Trophoblast cell (in vitro differentiated cells and primary cell): Measurements from ENCODE around the gene XCL2.

Experiments used
- DNase-seq, 2 donors: peaks; one replicate each; pipeline ENCODE4 v3.0.0-alpha.2; 2016
- H2AFZ ChIP-seq: 2 replicates; pipeline ENCODE4 v1.6.1; 2013; ENCODE audit warnings: low read length, moderate library complexity, mild to moderate bottlenecking; ENCODE audit not compliant: insufficient read depth, poor library complexity
- H2AK5ac ChIP-seq: 2 replicates; pipeline ENCODE4 v1.6.1; 2013; ENCODE audit warnings: mild to moderate bottlenecking, low read length
- H2BK120ac ChIP-seq: 2 replicates; pipeline ENCODE4 v1.6.1; 2013; ENCODE audit warnings: low read length, mild to moderate bottlenecking, moderate library complexity; ENCODE audit not compliant: insufficient read depth, poor library complexity
- H2BK12ac ChIP-seq: 2 replicates; pipeline ENCODE4 v1.6.1; 2013; ENCODE audit warnings: mild to moderate bottlenecking, low read length, moderate library complexity
- H2BK5ac ChIP-seq: 2 replicates; pipeline ENCODE4 v1.6.1; 2013; ENCODE audit warnings: low read length, low read depth, moderate library complexity, mild to moderate bottlenecking; ENCODE audit not compliant: poor library complexity
- H3K14ac ChIP-seq: 2 replicates; pipeline ENCODE4 v1.6.1; 2013; ENCODE audit warnings: mild to moderate bottlenecking, low read length
- H3K18ac ChIP-seq: 2 replicates; pipeline ENCODE4 v1.6.1; 2013; ENCODE audit warnings: mild to moderate bottlenecking, low read length
- H3K23ac ChIP-seq: 2 replicates; pipeline ENCODE4 v1.6.1; 2013; ENCODE audit warnings: low read length
- H3K27ac ChIP-seq: 2 replicates; pipeline ENCODE4 v1.5.1; 2013; ENCODE audit warnings: low read depth, mild to moderate bottlenecking, inconsistent platforms, low read length, moderate library complexity
- H3K27me3 ChIP-seq: 2 replicates; pipeline ENCODE4 v1.6.1; 2013; ENCODE audit warnings: inconsistent platforms, mild to moderate bottlenecking, low read length, moderate library complexity; ENCODE audit not compliant: insufficient read depth
- H3K36me3 ChIP-seq, 2 experiments: 1 replicate in 1 of 2; 2 replicates in 1 of 2; pipeline ENCODE4 v1.6.1; 2013; ENCODE audit warnings: low read length in 2 of 2, mild to moderate bottlenecking in 2 of 2, moderate library complexity in 1 of 2; ENCODE audit not compliant: insufficient read depth in 2 of 2, control insufficient read depth in 1 of 2
- H3K4ac ChIP-seq: 2 replicates; pipeline ENCODE4 v1.6.1; 2013; ENCODE audit warnings: low read depth, mild to moderate bottlenecking, low read length, moderate library complexity
- H3K4me1 ChIP-seq, 2 experiments: 1 replicate in 1 of 2; 2 replicates in 1 of 2; pipeline ENCODE4 v1.6.1; 2013; ENCODE audit warnings: low read length in 2 of 2, mild to moderate bottlenecking in 2 of 2, moderate library complexity in 1 of 2; ENCODE audit not compliant: insufficient read depth in 2 of 2, control insufficient read depth in 1 of 2
- H3K4me2 ChIP-seq: 2 replicates; pipeline ENCODE4 v1.6.1; 2013; ENCODE audit warnings: inconsistent platforms, mild to moderate bottlenecking, low read length, moderate library complexity
- H3K4me3 ChIP-seq: 2 replicates; pipeline ENCODE4 v1.5.1; 2013; ENCODE audit warnings: mild to moderate bottlenecking, low read depth, low read length, inconsistent platforms
- H3K79me1 ChIP-seq: one replicate; pipeline ENCODE4 v1.6.1; 2013; ENCODE audit warnings: low read length
- H3K79me2 ChIP-seq: 2 replicates; pipeline ENCODE4 v1.6.1; 2013; ENCODE audit warnings: low read length, mild to moderate bottlenecking; ENCODE audit not compliant: control insufficient read depth, insufficient read depth, poor library complexity
- H3K9ac ChIP-seq: 2 replicates; pipeline ENCODE4 v1.6.1; 2013; ENCODE audit warnings: mild to moderate bottlenecking, low read length
- H3K9me3 ChIP-seq: 2 replicates; pipeline ENCODE4 v1.6.1; 2013; ENCODE audit warnings: low read depth, mild to moderate bottlenecking, control low read depth, inconsistent platforms, low read length; ENCODE audit not compliant: insufficient read depth
- H4K12ac ChIP-seq: 2 replicates; pipeline ENCODE4 v1.6.1; 2013; ENCODE audit warnings: low read depth, mild to moderate bottlenecking, low read length, moderate library complexity
- H4K8ac ChIP-seq: 2 replicates; pipeline ENCODE4 v1.6.1; 2013; ENCODE audit warnings: low read depth, mild to moderate bottlenecking, low read length, moderate library complexity
- H4K91ac ChIP-seq: one replicate; pipeline ENCODE4 v1.6.1; 2013; ENCODE audit warnings: low read depth, mild to moderate bottlenecking, low read length, moderate library complexity
- WGBS: extraction: QIAGEN DNeasy Blood & Tissue Kit; methylation state at CpG from one replicate; pipeline ENCODE4 v1.1.7; 2013; ENCODE audit warnings: missing lambda C conversion rate; ENCODE audit not compliant: insufficient read length, insufficient coverage; ENCODE audit errors: extremely low coverage; 5-methylcytosine and 5-hydroxymethylcytosine counted together

Gene XCL2

DNA sequence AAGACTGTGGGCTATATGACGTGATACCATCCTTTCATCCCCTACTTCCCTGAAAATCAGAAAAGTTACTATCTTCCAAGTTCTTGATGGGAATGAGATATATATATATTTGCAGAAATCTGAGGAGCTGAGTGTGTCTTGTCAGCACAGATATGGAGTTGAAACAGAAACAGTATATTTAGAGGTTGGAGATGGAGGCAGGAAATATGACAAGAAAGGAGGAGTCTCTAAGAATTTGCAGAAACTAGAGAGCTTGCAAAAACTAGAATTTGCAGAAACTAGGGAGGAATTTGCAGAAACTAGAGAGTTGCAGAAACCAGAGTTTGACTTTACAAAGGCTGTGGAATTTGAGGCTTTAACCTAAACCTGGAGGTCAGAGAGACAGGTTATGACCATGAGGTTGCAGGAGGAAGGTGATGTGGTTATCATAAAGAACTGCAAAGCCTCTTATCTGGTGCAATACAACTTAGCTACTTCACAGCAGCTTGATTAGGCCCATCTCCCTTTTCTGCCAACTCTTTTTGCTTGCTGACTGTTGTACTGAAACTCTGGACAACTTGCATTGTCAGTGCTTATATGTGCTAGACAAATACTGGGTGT is 22.3 kb downstream of the XCL2 start:
- WGBS = no CpG with 5 or more reads among the region's 1 CpG
- peaks cover 0 to 2% of the 10 kb centered on the region in 2 experiments for H3K4me1 ChIP-seq
- no peaks in the 10 kb centered on the region for H3K27me3 ChIP-seq
- H3K18ac ChIP-seq = no peak overlapping the region
- H3K36me3 ChIP-seq = no peaks in the 10 kb centered on the region
- H3K9me3 ChIP-seq = peaks cover 2% of the 10 kb centered on the region
- no peak overlapping the region for H2BK120ac ChIP-seq
- H3K79me2 ChIP-seq = no peaks in the 10 kb centered on the region
- no peaks in the 10 kb centered on the region for H3K79me1 ChIP-seq
- no peak overlapping the region for H4K12ac ChIP-seq
- no peak overlapping the region for H3K27ac ChIP-seq
- H3K23ac ChIP-seq = no peak overlapping the region
- no peak overlapping the region for H4K8ac ChIP-seq
- no peak overlapping the region for H3K4ac ChIP-seq
- no peak overlapping the region for H2BK12ac ChIP-seq
- H3K14ac ChIP-seq = no peak overlapping the region
- no peak overlapping the region for H2AFZ ChIP-seq
- H3K9ac ChIP-seq = no peak overlapping the region
- no peak overlapping the region for H3K4me3 ChIP-seq
- no peak overlapping the region for H3K4me2 ChIP-seq
- H4K91ac ChIP-seq = no peak overlapping the region
- no peak overlapping the region for H2BK5ac ChIP-seq
- DNase-seq = no peak
- no peak overlapping the region for H2AK5ac ChIP-seq

DNA sequence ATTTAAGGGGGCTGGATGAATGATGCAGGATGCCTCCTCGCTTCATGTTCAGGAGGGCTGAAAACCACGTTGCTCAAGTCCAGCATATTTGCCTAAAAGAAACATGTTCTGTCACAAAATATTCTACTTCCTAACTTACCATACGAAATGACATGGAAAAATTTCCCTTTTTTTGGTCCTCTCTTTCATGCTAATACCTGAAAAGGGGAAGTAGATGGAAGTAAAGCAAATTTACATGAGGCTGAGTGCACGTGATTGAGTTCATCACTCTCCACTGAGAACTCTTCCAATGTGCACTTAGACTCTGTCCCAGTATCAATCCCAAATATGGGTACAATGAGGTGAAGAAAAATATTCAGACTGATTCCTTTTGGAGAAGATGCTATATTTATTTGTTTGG is 23.0 kb downstream of the XCL2 start:
- no peak overlapping the region for H3K4me3 ChIP-seq
- no peak overlapping the region for H2AFZ ChIP-seq
- no peak overlapping the region for H2BK12ac ChIP-seq
- no peak overlapping the region for H4K12ac ChIP-seq
- no peak overlapping the region for H3K18ac ChIP-seq
- no peaks in the 10 kb centered on the region for H3K79me2 ChIP-seq
- no CpG with 5 or more reads among the region's 4 CpGs for WGBS
- no peak overlapping the region for H3K4ac ChIP-seq
- H3K27ac ChIP-seq = no peak overlapping the region
- no peak overlapping the region for H3K14ac ChIP-seq
- no peaks in the 10 kb centered on the region for H3K79me1 ChIP-seq
- no peak overlapping the region for H3K4me2 ChIP-seq
- no peak for DNase-seq
- H2AK5ac ChIP-seq = no peak overlapping the region
- H4K8ac ChIP-seq = no peak overlapping the region
- no peak overlapping the region for H4K91ac ChIP-seq
- H3K36me3 ChIP-seq = no peaks in the 10 kb centered on the region
- no peak overlapping the region for H2BK120ac ChIP-seq
- H3K9ac ChIP-seq = no peak overlapping the region
- H3K27me3 ChIP-seq = no peaks in the 10 kb centered on the region
- H3K23ac ChIP-seq = no peak overlapping the region
- no peak overlapping the region for H2BK5ac ChIP-seq
- peaks cover 2% of the 10 kb centered on the region for H3K9me3 ChIP-seq
- H3K4me1 ChIP-seq = peaks cover 0 to 2% of the 10 kb centered on the region in 2 experiments

DNA sequence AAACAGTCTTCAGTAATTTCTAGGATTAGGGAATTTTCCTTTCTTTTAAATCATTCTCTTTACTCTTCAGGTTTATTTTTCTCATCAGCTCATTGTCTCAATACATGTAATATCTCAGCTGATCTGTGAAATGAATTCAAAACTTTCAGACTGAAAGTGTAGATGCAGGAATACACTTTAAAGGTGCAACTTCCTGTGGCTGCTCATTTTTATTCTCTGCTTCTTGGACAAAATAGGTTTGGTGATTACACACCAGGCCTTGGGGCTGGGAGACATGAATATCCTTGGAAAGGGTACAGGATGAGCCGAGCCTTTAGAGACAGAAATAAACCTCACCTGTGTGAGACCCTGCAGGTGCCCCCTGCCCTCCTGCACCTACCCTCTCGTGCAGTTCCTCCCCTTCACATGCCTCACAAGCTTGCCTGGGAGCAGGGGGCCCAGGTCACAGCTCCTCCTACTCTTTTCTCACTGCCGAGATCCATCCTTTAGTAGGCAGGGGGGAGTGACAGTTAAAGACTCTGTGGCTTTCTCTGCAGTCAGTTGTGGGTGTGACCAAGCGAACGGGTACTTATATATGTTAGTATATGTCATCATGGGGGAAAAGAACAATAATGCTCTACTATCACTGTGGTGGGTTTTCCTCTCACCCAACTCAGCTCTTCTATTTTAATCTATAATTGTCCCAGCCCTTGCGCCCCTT is 23.6 kb downstream of the XCL2 start:
- no peak overlapping the region for H2BK120ac ChIP-seq
- no peaks in the 10 kb centered on the region for H3K27me3 ChIP-seq
- H3K4me2 ChIP-seq = no peak overlapping the region
- no peak overlapping the region for H3K23ac ChIP-seq
- no peaks in the 10 kb centered on the region for H3K79me2 ChIP-seq
- no peak overlapping the region for H2BK12ac ChIP-seq
- no peaks in the 10 kb centered on the region for H3K36me3 ChIP-seq
- no peak overlapping the region for H3K14ac ChIP-seq
- H4K91ac ChIP-seq = no peak overlapping the region
- H3K4me1 ChIP-seq = peaks cover 0 to 2% of the 10 kb centered on the region in 2 experiments
- no peak overlapping the region for H4K12ac ChIP-seq
- no peak overlapping the region for H2AK5ac ChIP-seq
- DNase-seq = no peak
- H2BK5ac ChIP-seq = no peak overlapping the region
- H4K8ac ChIP-seq = no peak overlapping the region
- H3K9me3 ChIP-seq = peaks cover 2% of the 10 kb centered on the region
- no peak overlapping the region for H3K18ac ChIP-seq
- no peak overlapping the region for H3K9ac ChIP-seq
- H2AFZ ChIP-seq = no peak overlapping the region
- no peak overlapping the region for H3K4ac ChIP-seq
- H3K27ac ChIP-seq = no peak overlapping the region
- no CpG with 5 or more reads among the region's 6 CpGs for WGBS
- H3K4me3 ChIP-seq = no peak overlapping the region
- H3K79me1 ChIP-seq = no peaks in the 10 kb centered on the region

DNA sequence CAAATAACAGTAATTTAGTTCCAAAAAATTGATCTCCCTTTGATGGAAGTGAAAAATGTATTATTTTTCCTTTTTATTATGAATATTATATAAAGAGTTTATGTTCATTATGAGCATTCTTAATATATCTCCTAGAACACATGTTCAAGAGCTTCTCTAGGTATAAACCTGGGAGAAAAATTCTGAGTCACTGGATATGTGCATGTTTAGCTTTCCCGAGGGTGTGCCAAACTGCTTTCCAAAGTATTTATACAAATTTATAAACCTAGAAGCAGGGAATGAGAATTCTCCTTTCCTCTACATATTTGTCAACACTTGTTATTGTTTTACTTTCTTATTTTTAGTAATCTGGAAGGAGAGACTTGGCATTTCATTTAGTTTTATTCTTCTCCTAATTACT is 25.0 kb downstream of the XCL2 start:
- peaks cover 4 to 5% of the 10 kb centered on the region in 2 experiments for H3K4me1 ChIP-seq
- H3K23ac ChIP-seq = no peak overlapping the region
- no peak overlapping the region for H2BK12ac ChIP-seq
- no peaks in the 10 kb centered on the region for H3K27me3 ChIP-seq
- H3K79me1 ChIP-seq = peaks cover 2% of the 10 kb centered on the region
- H4K91ac ChIP-seq = no peak overlapping the region
- peaks cover 1% of the 10 kb centered on the region for H3K9me3 ChIP-seq
- H3K4me2 ChIP-seq = no peak overlapping the region
- no peak overlapping the region for H3K18ac ChIP-seq
- H3K36me3 ChIP-seq = no peaks in the 10 kb centered on the region
- no peak for DNase-seq
- no peak overlapping the region for H2AFZ ChIP-seq
- H3K79me2 ChIP-seq = no peaks in the 10 kb centered on the region
- no CpG with 5 or more reads among the region's 1 CpG for WGBS
- H2BK120ac ChIP-seq = no peak overlapping the region
- H3K14ac ChIP-seq = no peak overlapping the region
- no peak overlapping the region for H3K4me3 ChIP-seq
- H3K4ac ChIP-seq = no peak overlapping the region
- H2AK5ac ChIP-seq = no peak overlapping the region
- H3K27ac ChIP-seq = no peak overlapping the region
- no peak overlapping the region for H4K8ac ChIP-seq
- H4K12ac ChIP-seq = no peak overlapping the region
- H3K9ac ChIP-seq = no peak overlapping the region
- no peak overlapping the region for H2BK5ac ChIP-seq
